ENCODE measurements around the gene BEAN1.
"Not testable (repeated sequence)": the region's sequence is repeated elsewhere in the genome, so short reads cannot be mapped to it uniquely, and the experiment has no call there.

The BEAN1 gene

GRCh38 chr16:66512272-66513110 is 85.4 kb downstream of the BEAN1 start:
- H3K27me3 ChIP-seq (ENCODE audit: control insufficient read depth, insufficient read depth, low read length): no peaks in the 10 kb centered on the region
- peaks cover 47% of the 10 kb centered on the region for H3K4me1 ChIP-seq (ENCODE audit: control insufficient read depth, insufficient read depth, low read length)
- no peak overlapping the region for H3K9ac ChIP-seq (ENCODE audit: low read length)
- H3K9me3 ChIP-seq (ENCODE audit: control insufficient read depth, insufficient read depth, low read depth, low read length): peaks cover 4% of the 10 kb centered on the region; the same call in 1 of the 2 replicates
- no peaks in the 10 kb centered on the region for H3K36me3 ChIP-seq (ENCODE audit: control insufficient read depth, insufficient read depth, low read length)
- H3K4me3 ChIP-seq (ENCODE audit: low read depth, low read length): no peak overlapping the region
- 0 out of 2 replicates have a peak overlapping the region, but pooled peaks have one; percentile 20 for H3K27ac ChIP-seq (ENCODE audit: low read depth, low read length)

GRCh38 chr16:66513111-66513723 is 86.1 kb downstream of the BEAN1 start:
- Histone ChIP-seq H3K4me3 (ENCODE audit: low read depth, low read length) (no peak overlapping the region), H3K36me3 (ENCODE audit: control insufficient read depth, insufficient read depth, low read length) (no peaks in the 10 kb centered on the region), H3K27ac (ENCODE audit: low read depth, low read length) (no peak overlapping the region), H3K4me1 (ENCODE audit: control insufficient read depth, insufficient read depth, low read length) (peaks cover 49% of the 10 kb centered on the region), H3K9ac (ENCODE audit: low read length) (no peak overlapping the region), H3K27me3 (ENCODE audit: control insufficient read depth, insufficient read depth, low read length) (no peaks in the 10 kb centered on the region), H3K9me3 (ENCODE audit: control insufficient read depth, insufficient read depth, low read depth, low read length) (peaks cover 4% of the 10 kb centered on the region; the same call in 1 of the 2 replicates)

DNA sequence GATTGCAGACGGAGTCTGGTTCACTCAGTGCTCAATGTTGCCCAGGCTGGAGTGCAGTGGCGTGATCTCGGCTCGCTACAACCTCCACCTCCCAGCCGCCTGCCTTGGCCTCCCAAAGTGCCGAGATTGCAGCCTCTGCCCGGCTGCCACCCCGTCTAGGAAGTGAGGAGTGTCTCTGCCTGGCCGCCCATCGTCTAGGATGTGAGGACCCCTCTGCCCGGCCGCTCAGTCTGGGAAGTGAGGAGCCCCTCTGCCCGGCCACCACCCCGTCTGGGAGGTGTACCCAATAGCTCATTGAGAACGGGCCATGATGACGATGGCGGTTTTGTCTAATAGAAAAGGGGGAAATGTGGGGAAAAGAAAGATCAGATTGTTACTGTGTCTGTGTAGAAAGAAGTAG is 87.3 kb downstream of the BEAN1 start:
- H3K9ac ChIP-seq (ENCODE audit: low read length); H3K9me3 ChIP-seq (ENCODE audit: control insufficient read depth, insufficient read depth, low read depth, low read length); H3K4me3 ChIP-seq (ENCODE audit: low read depth, low read length); H3K27ac ChIP-seq (ENCODE audit: low read depth, low read length); H3K36me3 ChIP-seq (ENCODE audit: control insufficient read depth, insufficient read depth, low read length); H3K27me3 ChIP-seq (ENCODE audit: control insufficient read depth, insufficient read depth, low read length): not testable (repeated sequence)
- peaks cover 49% of the 10 kb centered on the region for H3K4me1 ChIP-seq (ENCODE audit: control insufficient read depth, insufficient read depth, low read length)

- H3K9me3 ChIP-seq (ENCODE audit: control insufficient read depth, insufficient read depth, low read depth, low read length); H3K27me3 ChIP-seq (ENCODE audit: control insufficient read depth, insufficient read depth, low read length); H3K4me3 ChIP-seq (ENCODE audit: low read depth, low read length); H3K36me3 ChIP-seq (ENCODE audit: control insufficient read depth, insufficient read depth, low read length); H3K9ac ChIP-seq (ENCODE audit: low read length); H3K27ac ChIP-seq (ENCODE audit: low read depth, low read length): not testable (repeated sequence)
- peaks cover 44% of the 10 kb centered on the region for H3K4me1 ChIP-seq (ENCODE audit: control insufficient read depth, insufficient read depth, low read length)
These were observed 88.0 kb downstream of the BEAN1 start for GRCh38 chr16:66514980-66515595.

DNA sequence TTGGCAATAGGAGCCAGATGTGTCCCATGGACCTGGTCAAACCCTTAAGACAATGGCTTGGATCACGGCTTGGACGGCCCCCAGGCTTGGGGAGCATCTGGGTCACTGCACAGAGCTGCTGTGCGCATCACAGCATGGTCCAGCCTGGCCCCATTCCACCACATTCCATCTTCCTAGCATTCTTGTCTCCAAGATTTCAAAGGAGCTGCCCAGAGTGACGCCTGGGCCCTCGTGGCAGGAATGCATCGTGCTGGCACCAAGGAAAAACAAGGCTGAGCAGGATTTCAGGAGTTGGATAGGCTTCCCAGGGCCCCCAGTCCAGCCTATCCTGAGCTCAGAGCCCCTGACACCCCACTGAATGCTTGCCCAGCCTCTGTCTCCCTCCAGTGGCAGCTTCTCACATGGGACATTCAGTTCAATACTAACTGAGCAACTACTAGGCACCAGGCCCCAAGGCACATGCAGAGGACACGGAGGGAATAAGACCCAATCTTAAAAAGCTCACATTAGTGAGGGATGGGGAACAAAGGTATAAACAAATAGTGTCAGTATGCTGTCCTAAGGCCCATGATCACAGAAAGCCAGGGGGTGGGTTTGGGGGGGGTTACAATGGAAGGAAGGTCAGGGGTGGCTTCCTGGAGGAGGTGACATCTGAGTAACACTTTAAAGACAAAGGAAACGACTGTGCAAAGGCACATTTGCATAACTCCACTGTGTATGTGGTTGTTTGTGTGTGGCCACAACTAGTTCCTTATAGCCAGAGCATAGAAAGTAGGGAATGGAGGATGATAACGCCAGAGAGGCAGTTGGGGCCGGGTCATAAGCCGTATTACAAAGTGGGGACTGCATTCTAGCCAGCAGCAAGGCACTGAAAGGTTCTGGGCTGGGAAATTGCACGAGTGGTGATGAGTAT is 88.8 kb downstream of the BEAN1 start:
- H3K9ac ChIP-seq (ENCODE audit: low read length): no peak overlapping the region
- H3K27ac ChIP-seq (ENCODE audit: low read depth, low read length): no peak overlapping the region

DNA sequence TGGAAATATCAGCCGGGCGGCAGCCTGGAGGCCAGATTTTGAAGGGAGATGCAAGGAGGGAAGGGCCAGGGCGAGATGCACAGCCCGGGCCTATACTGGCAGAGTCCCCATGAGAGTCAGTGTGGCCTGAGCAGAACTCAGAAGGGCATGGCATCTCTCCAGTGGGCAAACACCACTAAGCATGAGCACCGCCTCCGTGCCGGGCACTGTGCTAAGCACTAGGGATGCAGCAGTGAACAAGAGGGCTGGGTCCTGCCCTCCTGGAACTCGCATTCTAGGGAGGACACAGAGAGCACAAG is 89.4 kb downstream of the BEAN1 start:
- Histone ChIP-seq H3K27ac (ENCODE audit: low read depth, low read length) (no peak overlapping the region), H3K4me1 (ENCODE audit: control insufficient read depth, insufficient read depth, low read length) (peaks cover 33% of the 10 kb centered on the region), H3K4me3 (ENCODE audit: low read depth, low read length) (no peak overlapping the region), H3K36me3 (ENCODE audit: control insufficient read depth, insufficient read depth, low read length) (no peaks in the 10 kb centered on the region), H3K9ac (ENCODE audit: low read length) (peak overlapping the region; percentile 49), H3K27me3 (ENCODE audit: control insufficient read depth, insufficient read depth, low read length) (no peaks in the 10 kb centered on the region), H3K9me3 (ENCODE audit: control insufficient read depth, insufficient read depth, low read depth, low read length) (peaks cover 4% of the 10 kb centered on the region; the same call in 1 of the 2 replicates)

More for the DNA sequence above, 88.8 kb downstream of the BEAN1 start:
- no peak overlapping the region for H3K4me3 ChIP-seq (ENCODE audit: low read depth, low read length)
- H3K9me3 ChIP-seq (ENCODE audit: control insufficient read depth, insufficient read depth, low read depth, low read length): peaks cover 4% of the 10 kb centered on the region; the same call in 1 of the 2 replicates
- no peaks in the 10 kb centered on the region for H3K36me3 ChIP-seq (ENCODE audit: control insufficient read depth, insufficient read depth, low read length)
- peaks cover 39% of the 10 kb centered on the region for H3K4me1 ChIP-seq (ENCODE audit: control insufficient read depth, insufficient read depth, low read length)
- H3K27me3 ChIP-seq (ENCODE audit: control insufficient read depth, insufficient read depth, low read length): no peaks in the 10 kb centered on the region

DNA sequence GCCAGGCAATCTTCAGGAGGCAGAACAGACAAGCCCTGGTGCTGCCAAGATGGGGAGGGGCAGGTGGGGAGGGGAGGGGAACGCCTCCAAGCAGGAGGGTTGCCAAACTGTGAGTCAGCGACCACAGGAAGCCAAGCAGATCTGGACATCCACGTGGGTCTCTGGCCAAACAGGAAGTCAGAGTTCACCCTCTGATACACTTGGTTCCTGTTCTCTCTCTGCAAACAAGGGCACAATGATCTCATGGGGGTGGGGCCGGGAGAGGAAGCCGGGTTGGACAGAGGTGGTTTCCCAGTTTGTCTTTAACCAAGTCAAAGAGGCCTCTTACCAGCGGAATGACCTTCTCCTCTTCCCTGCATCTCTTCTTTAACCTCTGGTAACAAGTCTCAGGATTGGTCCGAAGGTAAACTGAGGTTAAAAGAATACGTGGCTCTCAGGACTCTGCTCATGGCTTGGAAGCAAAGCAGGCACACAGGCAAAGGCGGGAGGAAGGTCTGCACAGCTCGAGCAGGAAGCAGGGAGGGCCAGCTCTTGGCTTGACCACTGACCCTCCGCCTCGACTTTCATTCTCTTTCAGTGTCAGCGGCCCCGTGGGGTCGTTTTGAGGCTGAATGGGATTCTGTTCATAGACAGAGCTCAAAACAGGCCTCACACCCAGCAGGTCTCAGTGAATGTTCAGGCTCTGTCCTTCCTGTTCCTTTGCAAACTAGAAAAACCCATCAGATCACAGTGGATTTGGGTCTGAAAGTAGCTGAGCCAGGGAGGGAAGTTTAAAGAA is 89.9 kb downstream of the BEAN1 start:
- H3K9me3 ChIP-seq (ENCODE audit: control insufficient read depth, insufficient read depth, low read depth, low read length): peaks cover 4% of the 10 kb centered on the region; the same call in 1 of the 2 replicates
- no peak overlapping the region; the same call in 1 of the 2 replicates for H3K4me3 ChIP-seq (ENCODE audit: low read depth, low read length)
- no peaks in the 10 kb centered on the region for H3K36me3 ChIP-seq (ENCODE audit: control insufficient read depth, insufficient read depth, low read length)
- no peaks in the 10 kb centered on the region for H3K27me3 ChIP-seq (ENCODE audit: control insufficient read depth, insufficient read depth, low read length)
- peaks cover 27% of the 10 kb centered on the region for H3K4me1 ChIP-seq (ENCODE audit: control insufficient read depth, insufficient read depth, low read length)
- H3K9ac ChIP-seq (ENCODE audit: low read length): peak overlapping the region; percentile 49
- peak overlapping the region; percentile 42; the same call in 1 of the 2 replicates for H3K27ac ChIP-seq (ENCODE audit: low read depth, low read length)

DNA sequence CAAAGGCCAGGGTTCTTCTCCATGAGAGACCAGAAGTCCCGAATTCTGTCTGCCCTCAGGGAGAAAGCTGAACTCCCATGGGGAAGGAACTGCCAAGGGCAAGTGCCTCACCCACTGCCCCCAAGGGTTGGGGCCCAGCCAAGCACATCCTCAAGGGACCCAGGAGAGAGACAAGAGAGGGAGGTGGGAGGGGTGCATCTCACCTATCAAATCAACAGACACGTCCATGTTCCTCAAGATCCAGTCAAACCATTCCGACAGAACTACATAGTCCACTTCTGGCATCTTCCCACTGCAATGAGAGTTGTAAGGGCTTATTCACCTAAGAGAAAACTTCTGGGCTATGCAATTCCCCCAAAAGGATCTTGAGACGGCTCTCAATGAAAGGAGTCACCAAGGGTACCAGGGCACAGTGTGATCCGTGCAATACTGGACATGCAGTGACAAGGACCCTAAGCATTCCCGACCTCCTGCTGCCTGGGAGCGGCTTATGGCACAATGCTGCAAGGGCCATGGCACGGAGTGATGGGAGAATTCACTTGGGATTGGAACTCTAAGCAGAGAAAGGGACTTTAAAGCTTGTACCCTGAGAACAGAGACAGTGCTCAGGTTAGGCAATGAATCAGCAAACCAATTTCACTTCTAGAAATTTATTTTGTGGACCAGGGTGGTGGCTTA is 90.6 kb downstream of the BEAN1 start:
- Histone ChIP-seq H3K9me3 (ENCODE audit: control insufficient read depth, insufficient read depth, low read depth, low read length) (peaks cover 4% of the 10 kb centered on the region; the same call in 1 of the 2 replicates), H3K27ac (ENCODE audit: low read depth, low read length) (0 out of 2 replicates have a peak overlapping the region, but pooled peaks have one; percentile 42), H3K9ac (ENCODE audit: low read length) (no peak overlapping the region), H3K4me3 (ENCODE audit: low read depth, low read length) (no peak overlapping the region), H3K36me3 (ENCODE audit: control insufficient read depth, insufficient read depth, low read length) (no peaks in the 10 kb centered on the region), H3K27me3 (ENCODE audit: control insufficient read depth, insufficient read depth, low read length) (no peaks in the 10 kb centered on the region), H3K4me1 (ENCODE audit: control insufficient read depth, insufficient read depth, low read length) (peaks cover 21% of the 10 kb centered on the region)

DNA sequence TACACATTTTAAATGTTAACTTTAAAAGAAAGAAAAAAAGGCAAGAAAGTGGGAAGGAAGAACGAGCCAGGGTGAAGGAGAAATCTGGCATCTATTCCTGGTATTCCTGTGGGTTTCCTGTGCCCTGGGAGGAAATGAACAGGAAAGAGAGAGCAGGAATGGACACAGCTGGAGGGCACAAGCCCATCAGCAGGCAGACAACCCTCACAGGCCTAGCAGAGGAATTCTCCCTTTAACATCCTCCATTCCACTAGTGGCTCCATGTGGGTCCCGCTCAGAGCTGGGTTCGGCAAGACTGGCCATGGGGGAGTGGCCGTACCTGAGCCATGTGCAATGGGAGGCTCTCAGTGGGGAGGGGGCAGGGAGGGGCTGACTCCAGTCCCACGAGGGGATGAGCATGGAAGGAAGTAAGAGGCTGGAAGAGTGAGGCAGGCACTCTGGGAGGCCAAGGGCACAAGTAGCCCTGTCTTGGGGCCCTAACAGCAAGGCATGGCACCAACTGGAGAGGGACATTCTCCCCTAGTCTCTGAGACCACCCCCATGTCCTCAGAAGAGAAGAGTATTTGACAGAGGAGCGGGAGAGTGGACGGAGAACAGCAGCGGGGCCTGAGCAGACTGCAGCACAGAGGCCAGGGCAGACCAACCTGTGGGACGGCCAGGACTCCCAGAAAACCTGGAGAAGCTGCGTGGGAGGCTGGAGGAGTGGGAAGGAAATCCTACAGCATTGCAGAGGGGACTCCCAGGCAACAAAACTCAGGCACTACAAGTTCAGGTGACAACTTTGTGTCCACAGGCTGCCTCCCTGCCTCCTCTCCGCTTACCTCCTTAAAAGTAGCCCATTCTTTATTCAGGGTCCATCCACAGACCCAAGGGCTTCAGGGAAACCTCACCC is 92.6 kb downstream of the BEAN1 start:
- Histone ChIP-seq H3K27me3 (ENCODE audit: control insufficient read depth, insufficient read depth, low read length) (no peaks in the 10 kb centered on the region), H3K9me3 (ENCODE audit: control insufficient read depth, insufficient read depth, low read depth, low read length) (no peaks in the 10 kb centered on the region), H3K4me3 (ENCODE audit: low read depth, low read length) (no peak overlapping the region), H3K27ac (ENCODE audit: low read depth, low read length) (no peak overlapping the region), H3K4me1 (ENCODE audit: control insufficient read depth, insufficient read depth, low read length) (peaks cover 15% of the 10 kb centered on the region), H3K36me3 (ENCODE audit: control insufficient read depth, insufficient read depth, low read length) (no peaks in the 10 kb centered on the region), H3K9ac (ENCODE audit: low read length) (no peak overlapping the region)
